Stimulated activated CD8-positive, alpha-beta memory T cell treated with anti-CD3 and anti-CD28 coated beads, Interleukin-4, amount 100 ng/mL, for 1 hour (primary cell): ENCODE data around the gene DCK.
"Not testable (repeated sequence)": the region's sequence is repeated elsewhere in the genome, so short reads cannot be mapped to it uniquely, and the experiment has no call there.

ENCODE experiments used
- DNase-seq, 2 donors: peaks; one replicate each; pipeline ENCODE4 v3.0.0-alpha.2; 2020; ENCODE audit warnings: low read depth in 2 of 2, low spot score in 1 of 2

DCK gene

DNA sequence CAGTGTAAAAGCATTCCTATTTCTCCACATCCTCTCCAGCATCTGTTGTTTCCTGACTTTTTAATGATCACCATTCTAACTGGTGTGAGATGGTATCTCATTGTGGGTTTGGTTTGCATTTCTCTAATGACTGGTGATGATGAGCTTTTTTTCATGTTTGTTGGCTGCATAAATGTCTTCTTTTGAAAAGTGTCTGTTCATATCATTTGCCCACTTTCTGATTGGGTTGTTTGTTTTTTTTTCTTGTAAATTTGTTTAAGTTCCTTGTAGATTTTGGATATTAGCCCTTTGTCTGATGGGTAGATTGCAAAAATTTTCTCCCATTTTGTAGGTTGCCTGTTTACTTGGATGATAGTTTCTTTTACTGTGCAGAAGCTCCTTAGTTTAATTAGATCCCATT lies 6.2 kb downstream of the DCK start:
- DNase-seq, result not testable (repeated sequence)

- not testable (repeated sequence) for DNase-seq
Measured at GRCh38 chr4:71001363-71001762, 7.9 kb downstream of the DCK start.

GRCh38 chr4:71004281-71004851 lies 10.9 kb downstream of the DCK start:
- no peak for DNase-seq

DNA sequence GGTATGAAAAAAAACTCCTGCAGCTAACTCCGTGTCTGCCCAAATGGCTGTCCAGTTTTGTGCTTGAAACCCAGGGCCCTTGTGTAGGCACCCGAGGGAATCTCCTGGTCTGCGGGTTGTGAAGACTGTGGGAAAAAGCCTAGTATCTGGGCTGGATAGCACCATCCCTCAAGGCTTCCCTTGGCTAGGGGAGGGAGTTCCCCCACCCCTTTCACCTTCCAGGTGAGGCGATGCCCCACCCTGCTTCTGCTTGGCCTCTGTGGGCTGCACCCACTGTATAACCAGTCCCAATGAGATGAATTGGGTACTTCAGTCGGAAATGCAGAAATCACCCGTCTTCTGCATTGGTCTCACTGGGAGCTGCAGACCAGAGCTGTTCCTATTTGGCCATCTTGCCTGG lies 11.6 kb downstream of the DCK start:
- not testable (repeated sequence) for DNase-seq

DNA sequence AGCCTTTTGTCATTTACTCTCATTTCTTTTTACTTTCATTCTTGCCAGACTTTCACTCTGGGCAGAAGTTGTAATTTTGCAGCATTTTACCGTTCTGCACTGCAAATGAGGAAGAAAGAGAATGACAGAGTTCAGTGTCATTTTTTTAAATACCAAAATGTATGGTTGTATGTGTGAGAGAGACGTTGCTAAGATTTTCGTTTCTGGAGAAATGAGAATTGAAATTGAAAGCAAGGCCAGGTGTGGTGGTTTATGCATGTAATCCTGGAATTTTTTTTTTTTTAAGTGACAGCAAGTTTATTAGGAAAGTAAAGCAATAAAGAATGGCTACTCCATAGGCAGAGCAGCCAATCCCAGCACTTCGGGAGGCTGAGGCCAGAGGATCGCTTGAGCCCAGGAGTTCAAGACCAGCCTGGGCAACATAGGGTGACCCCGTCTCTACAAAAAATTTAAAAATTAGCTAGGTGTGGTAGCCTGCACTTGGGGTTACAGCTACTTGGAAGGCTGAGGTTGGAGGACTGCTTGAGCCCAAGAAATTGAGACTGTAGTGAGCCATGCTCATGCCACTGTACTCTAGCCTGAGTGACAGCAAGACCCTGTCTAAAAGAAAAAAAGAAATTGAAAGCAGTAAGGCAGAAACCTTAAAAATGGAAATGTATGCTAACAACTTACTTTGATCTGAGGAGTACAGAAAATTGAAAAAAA lies 12.9 kb downstream of the DCK start:
- no peak for DNase-seq

GRCh38 chr4:71008196-71008595 lies 14.7 kb downstream of the DCK start:
- no peak for DNase-seq

- no peak for DNase-seq
Measured at GRCh38 chr4:71009086-71009485, 15.6 kb downstream of the DCK start.

GRCh38 chr4:71009890-71010588 lies 16.6 kb downstream of the DCK start:
- DNase-seq, result no peak

DNA sequence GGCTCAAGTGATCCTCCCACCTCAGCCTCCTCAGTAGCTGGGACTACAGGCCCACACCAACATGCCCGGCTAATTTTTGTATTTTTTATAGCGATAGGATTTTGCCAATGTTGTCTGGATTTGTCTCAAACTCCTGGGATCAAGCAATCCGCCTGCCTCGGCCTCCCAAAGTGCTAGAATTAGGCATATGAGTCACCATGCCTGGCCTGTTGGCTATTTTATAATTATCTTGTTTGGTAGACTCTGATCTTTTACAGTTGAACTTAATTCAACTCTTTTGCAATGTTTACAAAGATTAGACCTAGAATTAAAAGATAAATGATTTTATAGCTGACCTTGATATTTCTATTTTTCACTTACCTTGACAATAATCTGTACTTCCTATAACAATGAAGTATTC lies 18.0 kb downstream of the DCK start:
- DNase-seq, result no peak

DNA sequence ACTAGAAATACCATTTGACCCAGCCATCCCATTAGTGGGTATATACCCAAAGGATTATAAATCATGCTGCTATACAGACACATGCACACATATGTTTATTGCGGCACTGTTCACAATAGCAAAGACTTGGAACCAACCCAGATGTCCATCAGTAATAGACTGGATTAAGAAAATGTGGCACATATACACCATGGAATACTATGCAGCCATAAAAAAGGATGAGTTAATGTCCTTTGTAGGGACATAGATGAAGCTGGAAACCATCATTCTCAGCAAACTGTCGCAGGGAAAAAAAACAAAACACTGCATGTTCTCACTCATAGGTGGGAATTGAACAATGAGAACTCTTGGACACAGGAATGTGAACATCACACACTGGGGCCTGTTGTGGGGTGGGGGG lies 23.9 kb downstream of the DCK start:
- not testable (repeated sequence) for DNase-seq

DNA sequence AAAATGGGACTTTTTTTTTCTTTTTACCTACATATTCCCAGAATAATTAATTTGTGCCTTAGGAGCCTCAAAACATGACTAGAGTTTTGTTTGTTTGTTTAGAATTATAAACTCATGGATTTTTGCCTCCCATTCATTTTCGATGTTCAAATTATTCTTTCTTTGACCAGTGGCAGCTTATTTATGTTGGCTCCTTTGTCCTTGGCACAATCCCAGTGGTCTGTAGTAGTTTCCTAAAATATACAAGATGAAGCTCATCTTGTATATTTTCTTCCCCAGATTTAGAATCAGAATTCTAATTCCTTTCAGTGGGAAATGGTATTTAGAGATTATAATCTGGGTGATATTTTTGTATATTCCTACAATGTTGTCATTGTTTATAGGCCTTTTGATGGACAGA lies 27.2 kb downstream of the DCK start:
- DNase-seq, result no peak

GRCh38 chr4:71025654-71026053 lies 32.2 kb downstream of the DCK start:
- no peak for DNase-seq

DNA sequence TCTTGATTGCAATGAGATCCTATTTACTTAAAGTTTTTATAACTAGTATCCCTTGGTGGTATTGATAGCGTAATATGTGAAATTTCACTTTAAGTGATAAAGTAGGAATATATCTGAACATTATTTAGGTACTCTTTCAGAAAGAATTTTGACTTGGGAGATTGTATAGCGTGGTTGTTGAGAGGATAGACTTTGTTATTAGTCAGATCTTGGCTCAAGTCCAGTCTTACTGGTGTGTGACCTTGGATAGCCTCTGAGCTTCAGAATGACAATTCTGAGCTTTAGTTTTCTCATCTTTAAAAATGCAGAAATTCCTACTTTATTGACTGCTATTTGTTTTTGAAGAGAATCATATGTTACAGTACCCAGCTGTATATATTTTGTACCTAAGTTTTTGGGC lies 32.6 kb downstream of the DCK start:
- no peak for DNase-seq

- DNase-seq, result no peak
Measured at GRCh38 chr4:71027611-71028010, 34.2 kb downstream of the DCK start.

DNA sequence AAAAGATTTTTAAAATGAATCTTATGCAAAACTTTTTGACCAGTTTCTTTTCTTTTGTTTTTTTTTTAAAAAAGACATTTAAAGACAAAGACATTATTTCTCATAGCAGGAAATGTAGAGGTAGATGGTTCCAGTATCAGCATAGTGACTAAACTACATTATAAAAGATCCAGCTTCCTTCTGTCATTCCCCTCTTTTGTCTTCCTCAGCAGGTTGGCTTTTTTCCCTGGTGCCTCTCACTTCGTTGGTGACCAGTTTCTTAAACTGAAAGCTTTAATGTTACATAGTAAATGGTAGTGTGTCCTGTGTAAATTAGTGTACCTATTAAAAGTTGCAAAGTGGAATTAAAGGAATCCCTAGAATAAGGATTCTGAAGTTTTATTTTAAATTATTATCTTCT lies 36.1 kb downstream of the DCK start:
- no peak for DNase-seq

DNA sequence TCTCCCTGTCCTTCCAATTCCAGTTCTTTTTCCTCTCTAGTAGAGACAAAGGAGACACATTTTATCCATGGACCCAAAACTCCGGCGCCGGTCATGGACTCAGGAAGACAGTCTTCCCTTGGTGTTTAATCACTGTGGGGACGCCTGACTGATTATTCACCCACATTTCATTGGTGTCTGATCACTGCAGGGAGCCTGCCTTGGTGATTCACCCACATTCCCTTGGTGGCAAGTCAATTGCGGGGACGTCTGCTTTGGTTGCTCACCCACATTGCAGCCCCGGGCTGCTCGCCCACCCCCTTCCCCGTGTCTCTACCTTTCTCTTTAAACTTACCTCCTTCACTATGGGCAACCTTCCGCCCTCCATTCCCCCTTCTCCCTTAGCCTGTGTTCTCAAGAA lies 38.7 kb downstream of the DCK start:
- not testable (repeated sequence) for DNase-seq

DNA sequence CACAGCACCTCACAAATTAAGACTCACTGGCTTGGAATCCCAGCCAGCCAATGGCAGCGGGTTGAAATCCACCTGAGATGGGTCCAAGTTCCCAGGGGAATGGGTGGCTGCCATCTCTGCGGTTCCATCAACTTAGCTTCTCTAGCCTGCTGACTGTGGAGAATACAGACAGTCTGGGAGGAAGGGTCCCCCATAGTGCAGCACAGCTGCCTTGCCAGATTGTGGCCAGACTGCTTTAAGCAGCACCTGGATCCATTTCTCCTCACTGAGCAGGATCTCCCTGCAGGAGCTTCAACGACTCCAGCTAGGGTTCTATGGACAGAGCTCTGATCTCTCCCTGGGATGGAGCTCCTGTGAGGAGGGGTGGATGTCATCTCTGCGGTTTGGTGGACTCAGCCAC lies 51.8 kb downstream of the DCK start:
- DNase-seq, result no peak

DNA sequence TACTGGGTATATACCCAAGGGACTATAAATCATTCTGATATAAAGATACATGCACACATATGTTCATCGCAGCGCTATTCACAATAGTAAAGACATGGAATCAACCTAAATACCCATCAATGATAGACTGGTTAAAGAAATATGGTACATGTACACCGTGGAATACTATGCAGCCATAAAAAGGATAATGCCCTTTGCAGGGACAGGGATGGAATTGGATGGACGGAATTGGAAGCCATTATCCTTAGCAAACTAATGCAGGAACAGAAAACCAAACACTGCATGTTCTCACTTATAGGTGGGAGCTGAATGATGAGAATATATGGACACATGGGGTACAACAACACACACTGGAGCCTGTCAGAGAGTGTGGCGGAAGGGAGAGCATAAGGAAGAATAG lies 55.9 kb downstream of the DCK start:
- no peak for DNase-seq

- no peak for DNase-seq
Measured at GRCh38 chr4:71050809-71051208, 57.4 kb downstream of the DCK start.

DNA sequence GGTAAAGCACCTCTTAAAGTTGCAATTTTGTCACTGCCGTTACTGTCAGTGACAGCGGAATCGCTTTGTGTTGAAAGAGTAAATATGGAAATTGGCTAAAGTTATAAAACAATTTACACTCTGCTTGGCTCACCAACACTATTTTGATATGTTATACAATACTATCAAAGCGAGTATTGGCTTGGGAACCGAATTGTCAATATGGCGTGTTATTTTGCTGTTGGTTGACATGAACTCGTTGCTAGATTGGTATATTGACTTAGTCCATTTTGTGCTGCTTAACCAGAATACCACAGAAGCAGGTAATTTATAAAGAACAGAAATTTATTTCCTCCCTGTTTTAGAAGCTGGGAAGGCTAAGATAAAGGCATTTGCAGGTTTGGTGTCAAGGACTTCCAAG lies 58.6 kb downstream of the DCK start:
- DNase-seq, result no peak

DNA sequence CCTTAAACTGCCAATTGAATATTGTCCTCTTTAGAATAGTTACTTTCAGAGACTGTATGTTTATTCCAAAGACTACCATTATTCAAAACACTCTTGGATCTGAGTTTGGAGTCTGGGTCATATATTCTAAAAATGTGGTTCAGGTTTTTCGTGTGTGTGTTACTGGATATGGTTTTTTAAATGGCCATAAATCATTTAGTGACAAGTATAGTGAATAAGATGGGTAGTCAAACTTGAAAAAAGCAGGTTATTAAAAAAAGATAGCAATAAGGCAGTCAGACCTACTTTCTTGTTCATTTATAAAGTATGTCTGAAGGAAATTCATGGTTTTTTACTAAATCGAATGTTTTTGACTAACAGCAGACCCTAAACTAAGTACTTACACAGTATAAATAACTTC lies 59.3 kb downstream of the DCK start:
- DNase-seq, result no peak

- not testable (repeated sequence) for DNase-seq
Measured at GRCh38 chr4:71053613-71054012, 60.2 kb downstream of the DCK start.

DNA sequence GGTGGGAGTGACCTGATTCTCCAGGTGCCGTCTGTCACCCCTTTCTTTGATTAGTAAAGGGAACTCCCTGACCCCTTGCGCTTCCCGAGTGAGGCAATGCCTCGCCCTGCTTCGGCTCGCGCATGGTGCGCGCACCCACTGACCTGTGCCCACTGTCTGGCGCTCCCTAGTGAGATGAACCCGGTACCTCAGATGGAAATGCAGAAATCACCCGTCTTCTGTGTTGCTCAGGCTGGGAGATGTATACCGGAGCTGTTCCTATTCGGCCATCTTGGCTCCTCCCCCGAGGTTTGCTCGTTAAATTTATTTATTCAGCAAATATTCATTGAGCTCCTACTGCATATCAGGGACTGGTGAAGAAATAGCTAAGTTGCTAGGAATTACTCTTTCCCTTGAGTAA lies 66.1 kb downstream of the DCK start:
- DNase-seq, result not testable (repeated sequence)
